D721Med (cell line): ENCODE measurements around the gene SLC12A6.
"Not testable (repeated sequence)": the region's sequence is repeated elsewhere in the genome, so short reads cannot be mapped to it uniquely, and the experiment has no call there.

Source experiments
- DNase-seq: peaks from one replicate; pipeline ENCODE4 v3.0.0; 2011; ENCODE audit warnings: low spot score; ENCODE audit not compliant: insufficient read length
- FAIRE-seq: peaks from 2 replicates; lab custom pipeline; 2011; peaks lifted over from hg19 to GRCh38; lab: Jason Lieb, UNC
- CTCF ChIP-seq: IDR thresholded peaks from 2 replicates; pipeline ENCODE4 v1.5.1; 2012; ENCODE audit warnings: mild to moderate bottlenecking, control low read depth; ENCODE audit not compliant: insufficient read depth; ENCODE audit errors: missing control alignments

SLC12A6 gene

DNA sequence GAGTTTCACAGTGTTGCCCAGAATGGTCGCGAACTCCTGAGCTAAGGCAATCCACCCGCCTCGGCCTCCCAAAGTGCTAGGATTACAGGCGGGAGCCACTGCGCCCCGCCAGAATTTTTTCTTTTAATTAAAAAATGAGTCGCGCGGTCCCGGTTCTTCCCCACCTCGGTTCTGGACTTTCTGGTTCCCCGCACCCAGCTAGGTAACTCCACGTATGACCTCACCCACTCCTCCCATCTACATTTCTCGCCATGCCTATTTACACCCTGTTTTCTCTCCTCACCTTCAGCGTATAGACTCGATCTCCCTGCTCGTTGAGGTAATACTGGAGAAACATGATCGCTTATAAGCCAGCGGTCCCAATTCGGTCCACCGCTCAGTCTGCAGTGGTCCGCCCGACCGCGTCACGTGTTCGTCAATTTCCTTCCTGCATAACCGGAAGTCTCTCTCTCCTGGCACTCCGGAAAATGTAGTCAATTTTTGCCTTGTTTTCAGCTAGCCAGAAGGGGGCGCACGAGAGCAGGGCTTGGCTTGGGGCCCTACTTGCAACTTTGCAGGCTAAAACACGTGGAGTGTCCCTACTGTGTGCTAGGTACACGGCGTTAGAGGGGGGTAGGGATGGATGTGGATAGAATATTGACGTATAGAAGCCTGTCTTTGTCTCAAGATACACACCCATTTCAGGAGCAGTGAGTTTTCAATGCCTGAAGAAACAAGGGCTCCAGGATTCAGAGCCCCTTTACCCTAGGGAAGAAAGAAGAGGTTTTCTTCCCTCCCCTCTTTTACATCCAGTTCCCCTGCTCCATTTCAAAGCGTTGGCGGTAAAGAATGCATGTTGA, 5.4 kb upstream of the SLC12A6 start, which contains the start of the genes NOP10 and NUTM1:
Gene NOP10, minus strand, starts transcription at position 400 of the 839 bp plus-strand sequence. Its CDS starts 63 bp downstream, at position 337.
Gene NUTM1, plus strand, starts transcription at position 579 of the 839 bp plus-strand sequence. CDS start 382 bp downstream, outside the sequence.
- FAIRE-seq, result no peak
- DNase-seq, result no peak
- peak; percentile 93 for TF ChIP-seq CTCF

DNA sequence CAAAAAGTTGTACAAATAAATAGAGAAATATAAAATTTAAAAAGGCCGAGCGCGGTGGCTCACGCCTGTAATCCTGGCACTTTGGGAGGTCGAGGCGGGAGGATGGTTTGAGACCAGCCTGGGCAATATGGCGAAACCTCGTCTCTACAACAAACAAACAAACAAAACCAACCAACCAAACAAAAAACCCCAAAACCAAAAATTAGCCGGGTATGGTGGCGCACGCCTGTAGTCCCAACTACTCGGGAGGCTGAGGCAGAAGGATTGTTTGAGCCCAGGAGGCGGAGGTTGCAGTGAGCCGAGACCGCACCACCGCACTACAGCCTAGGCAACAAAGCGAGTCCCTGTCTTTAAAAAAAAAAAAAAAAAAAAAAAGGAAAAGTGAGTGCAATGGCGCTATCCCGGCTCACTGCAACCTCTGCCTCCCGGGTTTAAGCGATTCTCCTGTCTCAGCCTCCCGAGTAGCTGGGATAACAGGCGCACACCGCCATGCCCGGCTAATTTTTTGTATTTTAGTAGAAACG, 4.7 kb upstream of the SLC12A6 start:
- not testable (repeated sequence) for DNase-seq, FAIRE-seq

GRCh38 chr15:34341381-34342212, 4.0 kb upstream of the SLC12A6 start:
- DNase-seq (no peak), FAIRE-seq (no peak)
- TF ChIP-seq CTCF, result no peak

- FAIRE-seq (no peak), DNase-seq (no peak)
- no peak for TF ChIP-seq CTCF
These were observed 2.4 kb upstream of the SLC12A6 start for GRCh38 chr15:34339946-34340345.

GRCh38 chr15:34338347-34338746, 766 bp upstream of the SLC12A6 start:
- no peak for DNase-seq
- TF ChIP-seq CTCF, result no peak

DNA sequence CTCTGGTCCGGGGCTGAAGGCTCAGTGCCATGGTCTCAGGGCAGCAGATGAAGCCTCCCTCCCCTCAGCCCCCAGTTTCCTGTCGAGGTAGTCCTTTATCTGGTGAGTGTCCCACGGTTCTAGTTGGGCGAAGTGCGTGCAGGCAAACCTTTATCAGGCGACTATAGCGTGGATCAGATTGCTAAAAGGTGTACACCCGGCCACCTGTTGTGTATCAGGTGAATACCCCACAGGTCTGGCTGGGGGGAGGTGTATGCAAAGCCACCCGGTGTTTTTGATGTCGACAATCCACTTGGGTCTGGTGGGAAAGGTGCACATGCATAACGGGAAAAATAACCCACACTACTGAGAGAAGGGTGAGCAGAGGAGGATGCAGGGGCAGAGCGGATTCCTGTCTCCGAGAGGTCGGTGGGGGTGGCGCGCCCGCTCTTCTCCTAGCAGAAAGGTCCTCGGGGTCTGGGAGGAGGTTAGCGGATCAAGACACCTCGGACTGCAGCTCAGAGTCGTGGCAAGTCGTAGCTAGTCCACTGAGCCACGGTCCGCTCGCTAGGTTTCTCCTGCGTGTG, 507 bp downstream of the SLC12A6 start:
- DNase-seq, result no peak
- no peak for FAIRE-seq
- no peak for TF ChIP-seq CTCF

More at GRCh38 chr15:34338347-34338746, 766 bp upstream of the SLC12A6 start:
- no peak for FAIRE-seq

DNA sequence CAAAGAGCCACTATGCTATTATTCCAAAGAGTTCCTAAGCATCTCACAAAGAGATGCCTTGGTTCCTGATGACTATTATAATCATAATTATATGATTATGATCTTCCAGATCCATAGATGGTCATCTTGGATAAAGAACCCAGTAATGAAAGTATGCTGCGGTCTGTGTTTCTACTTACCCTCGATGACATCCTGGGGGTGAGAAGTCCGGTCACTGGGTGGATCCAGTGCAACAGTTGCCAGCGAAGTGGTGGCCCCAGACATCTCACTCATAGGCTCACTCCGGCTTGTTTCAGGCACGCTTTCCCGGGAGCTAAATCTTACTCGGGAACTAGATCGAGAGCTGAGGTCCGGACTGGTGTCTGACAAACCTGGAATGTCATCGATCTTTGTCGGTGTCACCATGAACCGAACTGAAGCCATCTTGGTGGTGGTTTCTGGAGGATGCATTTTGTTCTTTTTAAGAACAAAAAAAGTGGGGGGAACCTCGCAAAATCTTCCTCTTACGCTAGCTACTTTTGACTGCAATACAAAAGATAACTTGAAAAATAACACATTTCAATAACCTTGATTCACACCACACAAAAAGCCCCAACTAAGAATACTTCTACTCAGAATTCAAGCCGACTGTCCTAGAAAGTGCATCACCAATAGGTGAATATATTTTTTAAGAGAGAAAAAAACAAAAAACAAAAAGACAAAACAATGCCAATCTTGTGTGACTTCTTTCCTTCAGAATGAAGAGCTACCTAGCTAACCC, 1.2 kb downstream of the SLC12A6 start:
- no peak for TF ChIP-seq CTCF
- FAIRE-seq, result no peak
- DNase-seq, result no peak
